ENCODE measurements around the gene PGGT1B. TPM values are rescaled to one million over a fixed set of nuclear protein-coding genes. Genes with fewer than 3 reads are reported as not detected.

The PGGT1B gene
- total RNA-seq, 1 experiment from 2014 or later, result 59.7 TPM

DNA sequence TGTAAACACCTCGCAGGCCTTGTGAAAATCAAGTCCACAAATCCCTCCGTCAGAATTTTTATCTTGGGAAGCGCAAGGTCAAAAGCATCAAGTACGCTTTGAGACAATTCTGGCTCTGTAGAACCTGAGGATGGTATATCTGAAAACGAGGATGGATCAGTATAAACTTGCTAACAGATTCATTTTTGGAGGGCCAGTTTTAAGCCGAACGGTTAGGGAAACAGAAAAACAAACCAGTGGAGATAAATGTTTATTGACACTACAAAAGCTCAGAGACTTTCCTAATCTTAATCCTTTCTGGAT is 352 bp upstream of the PGGT1B start:
- Histone ChIP-seq H3K4ac (ENCODE audit: low read depth, low read length) (no peak overlapping the region), H2AFZ (ENCODE audit: low read length) (peak overlapping the region; percentile 0), H3K79me1 (ENCODE audit: insufficient read depth, low read depth, low read length, poor library complexity, severe bottlenecking) (no peaks in the 10 kb centered on the region), H3K79me2 (ENCODE audit: insufficient read depth, low read length) (peaks cover 12% of the 10 kb centered on the region; the same call in 1 of the 2 replicates), H3K14ac (ENCODE audit: insufficient read depth, low read length) (peak overlapping the region; percentile 82; the same call in 1 of the 2 replicates), H3T11ph (ENCODE audit: low read length) (no peak overlapping the region), H3K9ac (ENCODE audit: extremely low read depth, insufficient read length, low read length) (peak overlapping the region; percentile 77), H2BK120ac (ENCODE audit: low read depth, low read length, poor library complexity, severe bottlenecking) (no peak overlapping the region), H4K5ac (ENCODE audit: insufficient read length, low read depth, low read length) (no peak overlapping the region), H2BK5ac (ENCODE audit: insufficient read length, low read length) (no peak overlapping the region), H3K4me1 (ENCODE audit: insufficient read depth, low read length) (no peaks in the 10 kb centered on the region), H4K91ac (ENCODE audit: insufficient read length, low read depth, low read length) (no peak overlapping the region), H4K8ac (replicated peaks; ENCODE audit: insufficient read length, low read depth, low read length) (no peak overlapping the region), H3K18ac (ENCODE audit: insufficient read length, low read depth, low read length) (peak overlapping the region; percentile 66), H3K23ac (ENCODE audit: insufficient read length, low read depth, low read length) (no peak overlapping the region), H2AK5ac (ENCODE audit: insufficient read length, low read length) (no peak overlapping the region), H4K20me1 (ENCODE audit: control insufficient read depth, insufficient read depth, insufficient read length) (no peaks in the 10 kb centered on the region), H3K56ac (ENCODE audit: insufficient read length, low read depth, low read length) (no peak overlapping the region), H3K27ac (ENCODE audit: insufficient read length, low read depth, low read length) (peak overlapping the region; percentile 21), H3K23me2 (ENCODE audit: insufficient read length, low read depth, low read length, poor library complexity, severe bottlenecking) (peaks cover 7% of the 10 kb centered on the region), H3K9me3 (ENCODE audit: control insufficient read depth, low read depth, low read length) (no peaks in the 10 kb centered on the region), H2BK20ac (ENCODE audit: low read depth, low read length, poor library complexity, severe bottlenecking) (no peak overlapping the region), H3K4me2 (ENCODE audit: insufficient read depth, insufficient read length, low read length) (peak overlapping the region; percentile 94), H3K27me3 (ENCODE audit: insufficient read depth, low read length) (no peaks in the 10 kb centered on the region), H2BK15ac (ENCODE audit: low read depth, low read length) (no peak overlapping the region), H2BK12ac (ENCODE audit: insufficient read length, low read depth, low read length) (no peak overlapping the region)
- no peaks in the 10 kb centered on the region for H3K9me3 Mint-ChIP-seq
- no peak for DNase-seq
- H3K4me1 Mint-ChIP-seq, result peaks cover 11 to 19% of the 10 kb centered on the region in 2 experiments
- H3K36me3 Mint-ChIP-seq (ENCODE audit: insufficient read depth in 1 of 3, low read depth in 3 of 3), result peaks cover 1 to 13% (median 6%) of the 10 kb centered on the region in 3 experiments; a peak in 4 of 7 replicates
- H3K4me3 Mint-ChIP-seq, result peak overlapping the region; percentile 88 to 89
- no CpG with 5 or more reads among the region's 7 CpGs for WGBS (ENCODE audit: extremely low coverage, insufficient read length, low lambda C conversion rate)
- peak overlapping the region; percentile 94 to 97 (median 95) for H3K27ac Mint-ChIP-seq
- H3K27me3 Mint-ChIP-seq (ENCODE audit: low read depth), result no peaks in the 10 kb centered on the region; the same call in 1 of the 2 replicates
- TF ChIP-seq, protein P1, sequence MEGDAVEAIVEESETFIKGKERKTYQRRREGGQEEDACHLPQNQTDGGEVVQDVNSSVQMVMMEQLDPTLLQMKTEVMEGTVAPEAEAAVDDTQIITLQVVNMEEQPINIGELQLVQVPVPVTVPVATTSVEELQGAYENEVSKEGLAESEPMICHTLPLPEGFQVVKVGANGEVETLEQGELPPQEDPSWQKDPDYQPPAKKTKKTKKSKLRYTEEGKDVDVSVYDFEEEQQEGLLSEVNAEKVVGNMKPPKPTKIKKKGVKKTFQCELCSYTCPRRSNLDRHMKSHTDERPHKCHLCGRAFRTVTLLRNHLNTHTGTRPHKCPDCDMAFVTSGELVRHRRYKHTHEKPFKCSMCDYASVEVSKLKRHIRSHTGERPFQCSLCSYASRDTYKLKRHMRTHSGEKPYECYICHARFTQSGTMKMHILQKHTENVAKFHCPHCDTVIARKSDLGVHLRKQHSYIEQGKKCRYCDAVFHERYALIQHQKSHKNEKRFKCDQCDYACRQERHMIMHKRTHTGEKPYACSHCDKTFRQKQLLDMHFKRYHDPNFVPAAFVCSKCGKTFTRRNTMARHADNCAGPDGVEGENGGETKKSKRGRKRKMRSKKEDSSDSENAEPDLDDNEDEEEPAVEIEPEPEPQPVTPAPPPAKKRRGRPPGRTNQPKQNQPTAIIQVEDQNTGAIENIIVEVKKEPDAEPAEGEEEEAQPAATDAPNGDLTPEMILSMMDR (conservative IDR thresholded peaks at IDR 0.05), result no peak
